Rectal smooth muscle tissue (tissue), 1 donor: ENCODE data around the gene APP.

Source experiments
- H3K27ac ChIP-seq: one replicate; pipeline ENCODE4 v1.7.0; 2013; ENCODE audit warnings: low read depth, low read length, inconsistent platforms
- H3K27me3 ChIP-seq: one replicate; pipeline ENCODE4 v1.7.0; 2013; ENCODE audit warnings: low read length; ENCODE audit not compliant: control insufficient read depth, insufficient read depth
- H3K36me3 ChIP-seq: one replicate; pipeline ENCODE4 v1.7.0; 2013; ENCODE audit warnings: low read length; ENCODE audit not compliant: control insufficient read depth, insufficient read depth
- H3K4me1 ChIP-seq: one replicate; pipeline ENCODE4 v1.7.0; 2013; ENCODE audit warnings: low read length; ENCODE audit not compliant: control insufficient read depth, insufficient read depth
- H3K4me3 ChIP-seq: one replicate; pipeline ENCODE4 v1.7.0; 2013; ENCODE audit warnings: low read length
- H3K9ac ChIP-seq: one replicate; pipeline ENCODE4 v1.7.0; 2013; ENCODE audit warnings: low read length

APP gene

GRCh38 chr21:25887166-25887565, 283.4 kb downstream of the APP start:
- Histone ChIP-seq H3K36me3 (peaks cover 5% of the 10 kb centered on the region), H3K27me3 (no peaks in the 10 kb centered on the region), H3K27ac (no peak overlapping the region), H3K4me1 (no peaks in the 10 kb centered on the region), H3K4me3 (no peak overlapping the region), H3K9ac (no peak overlapping the region)

DNA sequence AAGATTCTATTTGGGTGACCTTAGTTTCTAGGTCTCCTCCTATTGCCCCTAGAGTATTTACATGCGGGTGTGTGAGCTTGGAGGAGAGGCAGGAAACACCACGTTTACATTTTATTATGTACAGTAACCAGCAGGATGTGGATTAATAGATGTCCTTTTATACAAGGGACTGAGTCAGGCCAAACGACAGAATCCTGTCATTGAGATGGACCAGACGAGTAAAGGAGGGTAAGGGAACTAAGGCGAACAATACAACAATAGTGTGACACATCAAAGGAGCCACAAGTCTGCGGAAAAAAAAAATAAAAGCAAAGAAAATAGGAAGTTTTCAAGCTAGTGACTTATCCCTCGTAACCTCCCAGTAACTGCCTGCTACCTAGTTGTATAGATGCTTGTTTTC, 284.7 kb downstream of the APP start:
- H3K36me3 ChIP-seq: peaks cover 12% of the 10 kb centered on the region
- H3K27ac ChIP-seq: no peak overlapping the region
- H3K4me3 ChIP-seq: no peak overlapping the region
- H3K4me1 ChIP-seq: no peaks in the 10 kb centered on the region
- H3K27me3 ChIP-seq: no peaks in the 10 kb centered on the region
- no peak overlapping the region for H3K9ac ChIP-seq

DNA sequence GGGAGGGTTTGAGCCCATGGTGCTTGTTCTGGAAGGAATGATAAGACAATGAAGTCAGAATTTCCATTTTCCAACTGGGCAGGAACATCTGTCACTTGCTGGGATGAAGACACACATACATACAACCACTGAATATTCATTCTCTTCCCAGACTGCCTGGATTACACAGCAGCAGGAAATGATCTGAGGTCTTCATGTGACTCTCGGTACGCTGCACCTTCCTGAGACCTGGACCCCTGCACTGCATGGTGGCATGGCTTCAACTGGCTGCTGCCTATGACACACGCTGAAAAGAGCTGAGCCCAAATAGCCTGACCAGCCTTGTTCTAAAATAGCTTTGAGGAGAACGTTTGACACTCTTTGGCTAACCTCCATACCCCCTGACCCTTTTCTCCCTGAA, 285.2 kb downstream of the APP start:
- no peaks in the 10 kb centered on the region for H3K4me1 ChIP-seq
- no peak overlapping the region for H3K27ac ChIP-seq
- no peaks in the 10 kb centered on the region for H3K27me3 ChIP-seq
- peaks cover 13% of the 10 kb centered on the region for H3K36me3 ChIP-seq
- H3K4me3 ChIP-seq: no peak overlapping the region
- H3K9ac ChIP-seq: no peak overlapping the region

- no peak overlapping the region for H3K4me3 ChIP-seq
- H3K9ac ChIP-seq: no peak overlapping the region
- no peaks in the 10 kb centered on the region for H3K4me1 ChIP-seq
- peaks cover 13% of the 10 kb centered on the region for H3K36me3 ChIP-seq
- no peaks in the 10 kb centered on the region for H3K27me3 ChIP-seq
- H3K27ac ChIP-seq: no peak overlapping the region
Measured at GRCh38 chr21:25884311-25884710, 286.3 kb downstream of the APP start.

DNA sequence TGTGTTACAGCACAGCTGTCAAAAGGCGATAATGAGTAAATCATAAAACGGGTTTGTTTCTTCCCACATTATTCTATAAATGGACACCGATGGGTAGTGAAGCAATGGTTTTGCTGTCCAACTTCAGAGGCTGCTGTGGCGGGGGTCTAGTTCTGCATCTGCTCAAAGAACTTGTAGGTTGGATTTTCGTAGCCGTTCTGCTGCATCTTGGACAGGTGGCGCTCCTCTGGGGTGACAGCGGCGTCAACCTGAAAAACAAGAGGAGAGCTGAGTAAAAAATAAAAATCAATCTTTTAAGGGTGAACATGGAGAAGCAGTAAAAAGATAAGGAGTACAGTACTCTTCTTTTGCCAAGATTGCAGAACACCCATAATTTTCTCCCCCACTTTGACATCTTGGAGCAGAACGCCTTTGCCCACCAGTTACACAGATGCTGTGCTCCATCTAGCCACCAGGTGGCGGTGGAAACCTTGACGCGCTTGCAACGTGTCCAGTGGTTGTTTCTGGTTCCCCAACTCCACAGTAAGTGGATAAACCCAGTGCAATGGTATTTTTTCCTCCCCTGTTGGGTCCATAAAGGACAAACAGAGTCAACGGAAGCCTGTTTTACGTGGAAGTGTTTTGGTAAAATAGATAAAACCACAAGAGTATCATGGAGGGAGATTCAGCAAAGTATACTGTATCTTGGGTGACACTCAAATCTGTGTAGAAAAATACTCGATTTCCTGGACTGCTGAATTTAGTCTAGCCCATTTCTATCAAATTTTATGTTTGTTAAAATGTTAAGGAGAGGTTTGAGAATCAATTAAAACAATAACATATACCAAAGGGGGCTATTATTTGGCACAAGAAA, 288.8 kb downstream of the APP start:
- H3K36me3 ChIP-seq: peaks cover 8% of the 10 kb centered on the region
- no peak overlapping the region for H3K27ac ChIP-seq
- H3K9ac ChIP-seq: no peak overlapping the region
- H3K27me3 ChIP-seq: no peaks in the 10 kb centered on the region
- H3K4me1 ChIP-seq: no peaks in the 10 kb centered on the region
- no peak overlapping the region for H3K4me3 ChIP-seq

- Histone ChIP-seq H3K4me3 (no peak overlapping the region), H3K4me1 (no peaks in the 10 kb centered on the region), H3K9ac (no peak overlapping the region), H3K36me3 (peaks cover 8% of the 10 kb centered on the region), H3K27ac (no peak overlapping the region), H3K27me3 (no peaks in the 10 kb centered on the region)
Measured at GRCh38 chr21:25879203-25879602, 291.4 kb downstream of the APP start.

- H3K27me3 ChIP-seq: no peaks in the 10 kb centered on the region
- H3K36me3 ChIP-seq: peaks cover 8% of the 10 kb centered on the region
- no peak overlapping the region for H3K27ac ChIP-seq
- H3K9ac ChIP-seq: no peak overlapping the region
- H3K4me3 ChIP-seq: no peak overlapping the region
- H3K4me1 ChIP-seq: no peaks in the 10 kb centered on the region
Measured at GRCh38 chr21:25878344-25878743, 292.2 kb downstream of the APP start.

GRCh38 chr21:25872271-25872670, 298.3 kb downstream of the APP start:
- no peak overlapping the region for H3K27ac ChIP-seq
- no peak overlapping the region for H3K4me3 ChIP-seq
- H3K4me1 ChIP-seq: no peaks in the 10 kb centered on the region
- no peak overlapping the region for H3K9ac ChIP-seq
- H3K36me3 ChIP-seq: no peaks in the 10 kb centered on the region
- H3K27me3 ChIP-seq: no peaks in the 10 kb centered on the region

DNA sequence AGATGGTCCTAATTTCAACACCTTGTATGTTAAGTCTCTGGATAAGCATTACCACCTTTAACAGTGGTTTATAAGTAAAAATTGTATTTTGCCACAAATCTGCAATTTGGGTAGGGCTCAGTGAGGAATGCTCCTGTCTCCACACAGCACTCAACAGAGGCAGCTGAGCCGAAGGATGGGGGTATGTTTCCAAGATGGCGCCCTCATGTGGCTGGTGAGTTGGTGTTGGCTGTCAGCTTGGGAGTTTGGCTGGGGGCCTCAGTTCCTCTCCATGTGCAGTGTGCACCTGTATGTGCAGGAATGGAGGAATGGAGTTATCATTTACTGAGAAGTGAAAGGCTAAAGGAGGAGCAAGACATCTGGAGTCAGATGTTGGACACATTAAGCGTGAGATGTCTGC, 299.0 kb downstream of the APP start:
- Histone ChIP-seq H3K4me3 (no peak overlapping the region), H3K27ac (no peak overlapping the region), H3K27me3 (no peaks in the 10 kb centered on the region), H3K9ac (no peak overlapping the region), H3K4me1 (no peaks in the 10 kb centered on the region), H3K36me3 (no peaks in the 10 kb centered on the region)

DNA sequence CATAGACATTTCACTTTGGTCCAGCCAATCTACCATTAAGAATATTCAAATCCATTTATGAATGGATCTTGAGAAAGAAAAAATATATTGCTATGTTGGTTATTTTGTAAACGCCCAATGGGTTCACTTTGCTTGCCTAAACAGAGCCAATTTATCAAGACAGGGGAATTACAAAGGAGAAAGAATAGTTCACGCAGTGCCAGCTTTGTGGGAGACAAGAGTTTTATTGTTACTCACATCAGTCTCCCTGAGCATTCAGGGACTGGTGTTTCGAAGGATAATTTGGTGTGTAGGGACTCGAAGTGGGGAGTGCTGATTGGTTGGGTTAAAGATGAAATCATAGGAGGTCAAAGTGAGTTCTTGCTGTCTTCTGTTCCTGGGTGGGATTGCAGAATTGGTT, 300.5 kb downstream of the APP start:
- H3K36me3 ChIP-seq: no peaks in the 10 kb centered on the region
- H3K4me3 ChIP-seq: no peak overlapping the region
- no peak overlapping the region for H3K27ac ChIP-seq

GRCh38 chr21:25867061-25867460, 303.5 kb downstream of the APP start:
- H3K9ac ChIP-seq: no peak overlapping the region
- H3K4me3 ChIP-seq: no peak overlapping the region
- no peaks in the 10 kb centered on the region for H3K4me1 ChIP-seq
- H3K36me3 ChIP-seq: no peaks in the 10 kb centered on the region
- H3K27ac ChIP-seq: no peak overlapping the region
- H3K27me3 ChIP-seq: no peaks in the 10 kb centered on the region

More for the DNA sequence above, 300.5 kb downstream of the APP start:
- no peaks in the 10 kb centered on the region for H3K4me1 ChIP-seq
- H3K9ac ChIP-seq: no peak overlapping the region
- no peaks in the 10 kb centered on the region for H3K27me3 ChIP-seq

GRCh38 chr21:25863747-25864146, 306.8 kb downstream of the APP start:
- Histone ChIP-seq H3K27ac (no peak overlapping the region), H3K4me1 (no peaks in the 10 kb centered on the region), H3K36me3 (no peaks in the 10 kb centered on the region), H3K4me3 (no peak overlapping the region), H3K9ac (no peak overlapping the region), H3K27me3 (no peaks in the 10 kb centered on the region)

DNA sequence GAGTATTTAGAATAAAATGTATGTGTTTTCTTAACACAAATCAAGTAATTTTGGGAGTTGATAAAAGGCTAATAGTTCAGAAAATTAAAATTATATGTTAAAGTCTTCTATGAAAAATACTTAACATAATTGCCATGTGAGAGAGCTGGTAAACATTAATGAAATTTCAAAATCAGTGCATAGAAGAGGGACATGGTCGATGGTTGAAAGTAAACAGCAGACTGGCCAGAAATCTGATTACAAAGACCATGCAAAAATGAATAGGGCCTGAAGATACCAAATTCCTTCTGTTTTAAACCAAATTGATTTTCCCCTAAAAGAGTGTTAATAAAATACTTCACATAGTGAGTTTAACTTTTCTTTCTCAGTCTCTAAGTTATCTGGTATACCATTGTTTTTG, 307.5 kb downstream of the APP start:
- H3K36me3 ChIP-seq: no peaks in the 10 kb centered on the region

More for the DNA sequence above, 307.5 kb downstream of the APP start:
- Histone ChIP-seq H3K9ac (no peak overlapping the region), H3K27ac (no peak overlapping the region), H3K4me1 (no peaks in the 10 kb centered on the region), H3K27me3 (no peaks in the 10 kb centered on the region), H3K4me3 (no peak overlapping the region)
